ENCODE results near the gene BPIFA1.

The BPIFA1 gene

DNA sequence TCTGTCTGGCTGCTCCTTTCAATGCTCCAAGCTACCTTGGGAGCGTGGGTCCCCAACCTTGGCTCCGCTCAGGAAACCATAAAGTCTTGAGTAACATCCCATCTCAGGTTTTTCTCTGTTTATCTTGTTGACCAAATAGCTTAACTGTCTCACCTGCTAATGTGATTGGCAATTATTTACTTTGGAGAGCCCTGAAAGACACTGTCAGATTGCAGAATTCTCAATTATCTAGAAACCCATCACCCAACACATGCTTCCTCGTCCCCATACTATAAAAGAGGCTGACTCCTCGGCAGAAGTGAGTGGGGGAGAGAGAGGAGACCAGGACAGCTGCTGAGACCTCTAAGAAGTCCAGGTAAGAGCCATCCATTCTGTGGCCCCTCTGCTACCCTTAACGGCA, at the start of gene BPIFA1:
Gene BPIFA1, plus strand, starts transcription at position 301 of the 400 bp plus-strand sequence. CDS start 1,716 bp downstream, outside the sequence.
- ATAC-seq, result no peak
- H3K36me3 Mint-ChIP-seq (ENCODE audit: low read depth), result no peaks in the 10 kb centered on the region
- no peaks in the 10 kb centered on the region for H3K4me1 Mint-ChIP-seq
- no peak for DNase-seq
- no peak within 1 kb of the TSS for H3K4me3 Mint-ChIP-seq
- peaks cover 11% of the 10 kb centered on the region for H3K27me3 Mint-ChIP-seq
- H3K9me3 Mint-ChIP-seq, result no peaks in the 10 kb centered on the region
- no peak within 1 kb of the TSS for H3K27ac Mint-ChIP-seq

DNA sequence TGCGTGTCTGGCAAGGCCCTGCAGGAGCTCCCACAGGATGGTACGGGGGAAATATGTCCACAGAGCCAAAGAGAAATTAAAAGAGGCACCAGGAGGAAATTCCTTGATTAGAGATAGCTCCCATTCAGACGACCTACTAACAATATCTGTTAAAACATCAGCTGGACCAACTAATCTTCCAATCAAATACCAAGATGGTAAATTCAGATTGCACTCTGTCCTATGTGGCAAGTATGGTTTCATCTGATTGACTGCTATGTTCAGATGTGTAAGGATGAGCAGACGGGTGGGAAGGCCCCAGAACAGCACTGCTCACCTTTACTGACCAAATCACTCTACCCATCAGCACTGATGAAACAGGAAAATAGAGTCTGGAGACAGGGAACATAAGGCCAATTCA, 48.3 kb upstream of the BPIFA1 start:
- no peak for ATAC-seq
- Mint-ChIP-seq H3K4me1 (no peaks in the 10 kb centered on the region), H3K9me3 (peaks cover 6% of the 10 kb centered on the region), H3K27me3 (peaks cover 2% of the 10 kb centered on the region), H3K36me3 (ENCODE audit: low read depth) (no peaks in the 10 kb centered on the region), H3K4me3 (no peak overlapping the region), H3K27ac (no peak overlapping the region)
- no peak for DNase-seq

DNA sequence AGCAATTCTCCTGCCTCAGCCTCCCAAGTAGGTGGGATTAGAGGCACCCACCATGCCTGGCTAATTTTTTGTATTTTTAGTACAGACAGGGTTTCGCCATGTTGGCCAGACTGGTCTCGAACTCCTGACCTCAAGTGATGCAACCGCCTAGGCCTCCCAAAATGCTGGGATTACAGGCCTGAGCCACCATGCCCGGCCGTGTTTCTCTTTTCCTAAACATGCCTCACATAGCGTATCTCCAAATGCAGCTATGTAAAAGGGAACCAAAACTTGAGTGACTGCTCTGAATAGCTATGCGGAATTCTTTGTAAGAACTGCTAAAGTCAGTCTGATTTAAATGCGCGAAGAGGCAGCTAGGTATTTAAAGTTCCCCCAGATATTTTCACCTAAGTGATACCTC, 47.4 kb upstream of the BPIFA1 start:
- ATAC-seq, result no peak
- H3K4me3 Mint-ChIP-seq, result no peak overlapping the region
- no peaks in the 10 kb centered on the region for H3K27me3 Mint-ChIP-seq
- H3K4me1 Mint-ChIP-seq, result no peaks in the 10 kb centered on the region
- DNase-seq, result no peak
- H3K9me3 Mint-ChIP-seq, result peaks cover under 1% of the 10 kb centered on the region
- no peaks in the 10 kb centered on the region for H3K36me3 Mint-ChIP-seq (ENCODE audit: low read depth)
- no peak overlapping the region for H3K27ac Mint-ChIP-seq

DNA sequence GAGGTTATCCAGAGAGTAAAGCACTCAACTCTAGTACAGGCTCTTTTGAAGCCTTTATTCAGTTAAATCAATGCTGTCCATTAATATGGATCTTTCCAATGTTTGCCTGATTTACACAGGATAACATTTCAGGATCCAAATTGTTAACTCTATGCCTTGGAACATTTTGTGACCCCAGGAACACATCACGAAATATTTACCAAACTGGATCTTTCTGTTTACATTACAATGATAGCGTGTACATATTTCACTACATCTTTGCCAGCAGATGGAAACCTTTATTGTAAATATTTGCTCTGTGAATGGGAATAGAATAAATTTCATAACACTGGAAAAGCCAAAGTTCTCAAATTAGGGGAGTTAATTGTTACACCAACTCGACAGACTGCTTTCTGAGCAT, 44.3 kb upstream of the BPIFA1 start:
- no peak overlapping the region for H3K27ac Mint-ChIP-seq
- H3K4me3 Mint-ChIP-seq, result no peak overlapping the region
- DNase-seq (no peak), ATAC-seq (no peak)
- H3K36me3 Mint-ChIP-seq (ENCODE audit: low read depth), result no peaks in the 10 kb centered on the region
- H3K9me3 Mint-ChIP-seq, result no peaks in the 10 kb centered on the region
- no peaks in the 10 kb centered on the region for H3K4me1 Mint-ChIP-seq
- peaks cover 3% of the 10 kb centered on the region for H3K27me3 Mint-ChIP-seq

DNA sequence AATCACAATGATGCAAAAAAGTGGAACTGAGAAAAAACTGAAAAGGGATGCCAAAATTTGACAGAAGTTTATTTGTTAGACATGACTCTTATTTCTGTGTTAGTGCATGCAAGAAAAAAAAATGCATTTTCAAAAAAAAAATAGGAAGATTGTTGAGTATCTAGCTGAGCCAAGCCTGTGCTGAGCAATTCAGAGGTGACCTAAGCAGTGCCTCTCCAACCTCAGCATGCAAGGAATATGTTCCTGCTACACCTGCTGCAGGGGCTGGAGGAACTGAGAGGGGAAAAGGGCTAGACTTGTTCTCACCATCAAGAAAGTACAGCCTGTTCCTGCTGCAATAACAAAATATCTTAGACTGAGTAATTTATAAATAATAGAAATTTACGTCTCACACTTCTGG, 43.8 kb upstream of the BPIFA1 start:
- DNase-seq (no peak), ATAC-seq (no peak)
- H3K27me3 Mint-ChIP-seq, result peaks cover 3% of the 10 kb centered on the region
- H3K36me3 Mint-ChIP-seq (ENCODE audit: low read depth), result no peaks in the 10 kb centered on the region
- H3K27ac Mint-ChIP-seq, result no peak overlapping the region
- H3K4me3 Mint-ChIP-seq, result no peak overlapping the region
- H3K9me3 Mint-ChIP-seq, result no peaks in the 10 kb centered on the region
- H3K4me1 Mint-ChIP-seq, result no peaks in the 10 kb centered on the region

DNA sequence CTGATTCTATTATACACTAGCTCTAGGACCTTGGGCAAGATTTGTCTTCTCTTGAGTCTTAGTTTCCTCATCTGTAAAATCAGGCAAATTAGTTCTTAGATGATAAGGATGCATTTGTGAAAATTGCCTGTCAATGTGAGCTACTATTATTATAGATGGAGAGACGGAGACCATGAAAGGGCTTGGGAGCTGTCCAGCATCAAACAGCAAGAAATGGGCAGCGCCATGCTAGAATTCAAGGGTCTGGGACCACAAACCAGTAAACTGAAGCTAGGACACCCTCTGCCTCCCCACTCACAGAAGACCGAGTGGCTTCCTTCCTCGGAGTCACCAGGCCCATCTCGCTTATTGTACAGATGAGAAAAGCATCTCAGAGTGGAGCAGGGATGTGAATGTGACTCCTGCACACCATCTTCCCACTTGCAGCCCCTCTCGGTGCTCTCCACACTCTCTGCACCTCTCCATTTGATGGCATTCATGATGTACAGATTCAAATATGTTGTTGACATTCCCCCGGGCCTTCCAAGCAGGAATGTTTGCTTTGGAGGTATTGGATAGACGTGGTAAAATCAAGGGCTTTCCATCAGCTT, 42.8 kb upstream of the BPIFA1 start:
- DNase-seq, result no peak
- Mint-ChIP-seq H3K36me3 (ENCODE audit: low read depth) (no peaks in the 10 kb centered on the region), H3K9me3 (no peaks in the 10 kb centered on the region), H3K4me1 (no peaks in the 10 kb centered on the region), H3K27ac (no peak overlapping the region), H3K27me3 (peaks cover 3% of the 10 kb centered on the region), H3K4me3 (no peak overlapping the region)
- ATAC-seq, result no peak

DNA sequence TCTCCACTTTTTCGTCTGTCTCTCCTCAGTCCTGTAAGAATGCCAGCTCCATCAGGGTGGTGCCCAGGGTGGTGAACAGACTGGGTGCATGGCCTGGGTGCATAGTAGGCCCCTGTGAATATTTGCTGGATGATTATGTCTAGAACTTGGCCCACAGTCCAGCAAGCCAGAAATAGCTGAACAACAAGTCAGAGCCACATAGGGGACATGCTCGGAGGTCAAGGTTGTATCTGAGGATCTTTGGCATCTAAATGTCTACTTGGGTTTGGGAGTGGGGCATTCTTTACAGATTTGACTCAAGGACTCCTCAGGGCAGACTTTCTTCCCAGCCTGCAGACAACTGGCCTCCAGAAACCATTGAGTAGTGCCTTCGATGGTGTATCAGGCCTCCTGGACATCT, 36.8 kb upstream of the BPIFA1 start:
- no peak for ATAC-seq
- H3K36me3 Mint-ChIP-seq (ENCODE audit: low read depth), result no peaks in the 10 kb centered on the region
- no peak overlapping the region for H3K27ac Mint-ChIP-seq
- H3K4me1 Mint-ChIP-seq, result no peaks in the 10 kb centered on the region
- no peak for DNase-seq
- H3K27me3 Mint-ChIP-seq, result peaks cover 15% of the 10 kb centered on the region
- no peak overlapping the region for H3K4me3 Mint-ChIP-seq
- no peaks in the 10 kb centered on the region for H3K9me3 Mint-ChIP-seq

DNA sequence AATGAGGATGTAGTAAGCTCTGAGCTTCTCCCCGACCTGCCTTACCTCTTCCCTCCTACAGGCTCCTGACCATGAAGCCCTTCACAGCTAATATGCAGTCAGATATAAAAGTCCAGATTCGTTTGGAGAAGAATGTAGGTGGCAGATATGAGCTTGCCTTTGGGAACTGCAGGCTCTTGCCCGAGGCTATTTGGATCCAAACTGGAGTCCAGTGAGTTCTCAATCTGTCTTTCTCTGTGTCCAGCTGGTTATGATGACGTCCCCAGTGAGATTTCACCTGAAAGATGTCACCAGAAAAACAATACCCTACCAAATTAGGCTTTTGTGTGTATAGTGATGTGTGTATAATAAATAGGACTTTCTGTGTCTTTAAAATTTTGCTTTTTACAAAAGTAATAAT, 33.3 kb upstream of the BPIFA1 start:
- Mint-ChIP-seq H3K27ac (no peak overlapping the region), H3K36me3 (ENCODE audit: low read depth) (no peaks in the 10 kb centered on the region), H3K9me3 (no peaks in the 10 kb centered on the region), H3K4me3 (no peak overlapping the region), H3K4me1 (no peaks in the 10 kb centered on the region), H3K27me3 (peaks cover 14% of the 10 kb centered on the region)
- DNase-seq (no peak), ATAC-seq (no peak)

DNA sequence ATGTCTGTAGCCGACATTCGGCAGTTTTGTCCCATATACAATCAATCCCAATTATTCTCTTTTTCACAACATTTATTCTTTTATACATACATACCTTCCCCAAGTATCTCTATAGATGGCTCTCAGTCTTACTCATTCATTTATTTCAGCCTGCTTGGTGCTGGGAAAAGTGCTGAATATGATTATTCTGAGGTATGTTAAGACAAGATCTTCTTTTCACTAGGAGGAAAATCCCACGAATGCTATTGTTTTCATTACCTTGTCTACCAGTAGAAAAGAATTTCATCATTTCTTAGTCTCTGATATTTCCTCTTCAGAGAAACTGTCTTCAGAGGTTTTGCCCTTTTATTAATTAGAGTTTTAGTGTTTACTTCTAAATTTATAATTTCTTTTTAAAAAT, 32.4 kb upstream of the BPIFA1 start:
- DNase-seq (no peak), ATAC-seq (no peak)
- Mint-ChIP-seq H3K27ac (no peak overlapping the region), H3K36me3 (ENCODE audit: low read depth) (no peaks in the 10 kb centered on the region), H3K27me3 (peaks cover 17% of the 10 kb centered on the region), H3K4me3 (no peak overlapping the region), H3K9me3 (no peaks in the 10 kb centered on the region), H3K4me1 (no peaks in the 10 kb centered on the region)

DNA sequence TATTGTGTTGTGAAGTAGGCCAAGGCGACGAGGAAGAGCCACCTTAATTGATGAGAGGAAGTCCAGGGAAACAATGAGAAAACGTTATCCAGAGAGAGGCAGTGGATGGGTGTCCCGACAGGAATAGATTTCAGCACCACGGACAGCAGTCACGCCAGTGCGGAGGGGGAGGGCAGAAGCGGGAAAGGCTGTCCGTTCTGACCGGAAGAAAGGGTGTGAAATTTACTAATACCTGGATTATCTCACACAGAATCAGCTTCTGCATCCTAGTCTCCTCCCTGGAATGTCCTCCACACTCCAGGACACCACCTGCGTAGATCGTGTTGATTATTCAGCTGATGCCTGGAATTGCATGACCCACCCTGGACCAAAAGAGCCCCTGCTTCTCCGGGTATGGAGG, 26.0 kb upstream of the BPIFA1 start:
- DNase-seq, result peak; percentile 49
- Mint-ChIP-seq H3K27me3 (peaks cover 35% of the 10 kb centered on the region), H3K27ac (no peak overlapping the region), H3K4me3 (no peak overlapping the region), H3K36me3 (ENCODE audit: low read depth) (no peaks in the 10 kb centered on the region), H3K4me1 (no peaks in the 10 kb centered on the region), H3K9me3 (no peaks in the 10 kb centered on the region)
- ATAC-seq, result no peak

DNA sequence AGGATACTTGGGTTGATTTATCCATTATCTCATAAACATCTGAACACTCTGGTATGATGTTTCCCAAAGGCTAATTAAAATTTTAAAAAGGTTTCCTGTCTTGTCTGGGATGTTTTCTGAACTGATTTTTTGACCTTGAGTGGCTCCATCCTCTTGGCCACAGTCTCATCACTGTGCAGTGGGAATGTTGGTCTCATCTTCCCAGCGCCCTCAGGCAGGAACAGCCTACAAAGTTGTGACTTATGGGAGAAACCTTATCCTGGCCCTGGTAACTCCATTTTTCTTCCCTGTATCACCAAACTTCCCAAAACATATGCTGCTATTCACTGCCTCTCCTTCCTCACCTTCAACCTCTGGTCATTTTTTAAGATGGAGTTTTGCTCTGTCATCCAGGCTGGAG, 25.4 kb upstream of the BPIFA1 start:
- Mint-ChIP-seq H3K4me1 (no peaks in the 10 kb centered on the region), H3K27me3 (peaks cover 40% of the 10 kb centered on the region), H3K9me3 (no peaks in the 10 kb centered on the region), H3K36me3 (ENCODE audit: low read depth) (no peaks in the 10 kb centered on the region), H3K27ac (no peak overlapping the region), H3K4me3 (no peak overlapping the region)
- DNase-seq, result no peak
- no peak for ATAC-seq

DNA sequence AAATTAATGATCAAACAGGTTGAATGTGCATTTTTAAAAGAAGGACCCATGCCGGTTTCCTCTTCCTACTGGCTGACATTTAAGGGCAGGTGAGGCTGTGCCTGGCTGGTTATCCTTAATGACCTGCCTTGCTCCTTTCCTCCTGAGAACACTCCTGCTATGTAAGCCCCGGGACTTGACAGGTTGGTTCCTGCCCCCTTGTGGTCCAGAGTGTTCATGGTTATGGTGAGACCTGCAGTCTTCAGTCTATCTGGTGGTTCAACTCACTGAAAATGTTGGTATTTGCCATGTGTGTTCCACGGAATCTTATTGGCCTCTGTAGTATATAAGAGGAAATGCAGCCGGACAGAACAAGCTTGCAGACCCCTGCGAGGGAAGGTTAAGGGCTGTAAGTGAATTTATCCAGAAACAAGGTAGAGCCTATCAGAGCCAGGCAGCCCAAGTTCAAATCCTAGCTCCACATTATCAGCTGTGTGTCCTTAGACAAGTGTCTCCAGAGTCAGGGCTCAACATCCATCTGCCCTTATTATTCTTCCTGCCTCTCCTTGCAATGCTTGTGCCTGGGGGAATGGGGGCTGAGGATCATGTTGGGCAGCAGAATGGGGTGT, 23.9 kb upstream of the BPIFA1 start:
- H3K4me3 Mint-ChIP-seq, result no peak overlapping the region
- no peak for ATAC-seq
- peaks cover 45% of the 10 kb centered on the region for H3K27me3 Mint-ChIP-seq
- no peaks in the 10 kb centered on the region for H3K9me3 Mint-ChIP-seq
- H3K36me3 Mint-ChIP-seq (ENCODE audit: low read depth), result no peaks in the 10 kb centered on the region
- DNase-seq, result peak; percentile 17
- no peak overlapping the region for H3K27ac Mint-ChIP-seq
- no peaks in the 10 kb centered on the region for H3K4me1 Mint-ChIP-seq

DNA sequence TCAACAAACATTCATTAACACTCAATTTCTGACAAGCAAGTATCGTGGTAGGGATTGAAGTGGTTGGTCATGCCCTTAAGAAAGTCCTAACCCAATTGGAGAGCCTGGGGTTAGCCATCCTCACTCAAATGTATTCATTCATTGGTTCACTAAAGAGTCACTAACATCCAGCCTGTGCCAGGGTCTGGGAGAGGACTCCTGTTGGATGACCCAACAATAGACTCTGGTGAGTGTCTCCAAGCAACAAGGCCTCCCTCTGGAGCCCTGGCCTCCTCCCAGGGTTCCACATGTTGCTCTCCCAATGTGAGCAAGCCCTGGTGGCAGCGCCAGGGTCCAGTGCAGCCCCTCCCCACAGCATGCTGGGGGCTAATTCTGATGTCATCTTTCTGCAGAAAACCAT, 18.7 kb upstream of the BPIFA1 start, which contains the start of gene BPIFA3:
Gene BPIFA3, plus strand, starts transcription at position 301 of the 400 bp plus-strand sequence. CDS start 185 bp downstream, outside the sequence.
- no peaks in the 10 kb centered on the region for H3K9me3 Mint-ChIP-seq
- no peak within 1 kb of the TSS for H3K27ac Mint-ChIP-seq
- no peaks in the 10 kb centered on the region for H3K4me1 Mint-ChIP-seq
- H3K36me3 Mint-ChIP-seq (ENCODE audit: low read depth), result no peaks in the 10 kb centered on the region
- DNase-seq (no peak), ATAC-seq (no peak)
- no peak within 1 kb of the TSS for H3K4me3 Mint-ChIP-seq
- H3K27me3 Mint-ChIP-seq, result peaks cover 22% of the 10 kb centered on the region

DNA sequence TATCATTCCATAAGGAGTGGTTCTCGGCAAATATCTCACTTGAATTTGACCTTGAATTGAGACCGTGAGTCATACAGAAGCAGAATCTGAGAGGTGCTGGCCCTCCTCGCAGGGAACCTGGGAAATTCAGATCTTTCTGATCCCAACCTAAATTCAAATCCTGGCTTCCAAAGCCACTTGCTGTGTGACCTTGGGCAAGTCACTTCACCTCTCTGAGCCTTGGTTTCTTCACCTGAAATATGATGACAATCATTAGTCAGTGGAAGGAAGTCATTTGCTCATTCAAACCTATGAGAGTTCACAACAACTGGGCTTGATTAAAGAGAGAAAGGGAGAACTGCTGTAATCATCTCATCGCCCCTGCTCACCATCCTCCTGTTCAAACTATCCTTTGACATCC, 11.4 kb upstream of the BPIFA1 start:
- Mint-ChIP-seq H3K4me1 (no peaks in the 10 kb centered on the region), H3K9me3 (no peaks in the 10 kb centered on the region), H3K27me3 (peaks cover 19% of the 10 kb centered on the region), H3K27ac (no peak overlapping the region), H3K4me3 (no peak overlapping the region), H3K36me3 (ENCODE audit: low read depth) (no peaks in the 10 kb centered on the region)
- no peak for DNase-seq
- ATAC-seq, result no peak

DNA sequence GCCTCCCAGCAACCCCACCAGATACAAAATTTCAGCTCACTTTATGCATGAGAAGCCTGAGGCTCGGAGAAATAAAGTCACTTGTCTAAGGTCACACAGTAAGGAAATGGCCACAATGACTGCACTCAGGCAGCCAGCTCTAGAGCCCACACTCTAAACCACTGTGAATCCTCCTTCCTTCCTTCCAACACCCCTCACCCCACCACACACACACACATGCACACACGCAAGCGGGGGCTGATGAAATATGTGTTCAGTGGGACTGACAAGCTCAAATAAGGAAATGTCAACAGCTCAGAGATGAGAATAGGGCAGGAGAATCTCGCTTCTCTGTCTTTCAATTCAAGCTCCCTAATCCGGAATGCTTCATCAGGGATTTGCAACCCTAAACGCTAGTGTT, 6.0 kb upstream of the BPIFA1 start:
- peaks cover 4% of the 10 kb centered on the region for H3K4me1 Mint-ChIP-seq
- H3K36me3 Mint-ChIP-seq (ENCODE audit: low read depth), result no peaks in the 10 kb centered on the region
- no peak overlapping the region for H3K4me3 Mint-ChIP-seq
- ATAC-seq (peak; percentile 71), DNase-seq (peak; percentile 8)
- peak overlapping the region; percentile 45 for H3K27ac Mint-ChIP-seq
- H3K9me3 Mint-ChIP-seq, result no peaks in the 10 kb centered on the region
- peaks cover 14% of the 10 kb centered on the region for H3K27me3 Mint-ChIP-seq

DNA sequence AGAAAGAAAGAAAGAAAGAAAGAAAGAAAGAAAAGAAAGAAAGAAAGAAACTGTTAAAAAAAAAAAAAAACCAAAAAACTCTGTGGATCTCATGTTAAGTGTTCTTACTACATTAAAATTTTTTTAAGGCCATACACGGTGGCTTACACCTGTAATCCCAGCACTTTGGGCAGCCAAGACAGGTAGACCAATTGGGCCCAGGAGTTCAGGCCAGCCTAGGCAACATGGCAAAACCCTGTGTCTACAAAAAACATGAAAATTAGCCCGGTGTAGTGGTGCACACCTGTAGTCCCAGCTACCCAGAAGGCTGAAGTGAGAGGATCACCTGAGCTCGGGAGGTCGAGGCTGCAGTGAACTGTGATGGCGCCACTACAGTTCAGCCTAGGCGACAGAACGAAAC, 4.6 kb upstream of the BPIFA1 start:
- no peak for DNase-seq
- Mint-ChIP-seq H3K27ac (no peak overlapping the region), H3K9me3 (no peaks in the 10 kb centered on the region), H3K4me1 (peaks cover 4% of the 10 kb centered on the region), H3K27me3 (peaks cover 12% of the 10 kb centered on the region), H3K4me3 (no peak overlapping the region), H3K36me3 (ENCODE audit: low read depth) (no peaks in the 10 kb centered on the region)
- no peak for ATAC-seq
